Activated B cell treated with CpG ODN at 0.5 μM for 24 hours (primary cell): ENCODE data around the gene PCSK5. TPM values are rescaled to one million over a fixed set of nuclear protein-coding genes. Genes with fewer than 3 reads are reported as not detected.
"Not testable (repeated sequence)": the region's sequence is repeated elsewhere in the genome, so short reads cannot be mapped to it uniquely, and the experiment has no call there.

Source experiments
- ATAC-seq: fragments of 200-7000 bp; cut with Tn5 transposase; one replicate; pipeline ENCODE4 v1.10.0; 2021; ENCODE audit warnings: low read depth, mild to moderate bottlenecking, moderate library complexity
- CTCF ChIA-PET: fragments of 350-600 bp; sonication (Branson Sonifier 250); formaldehyde crosslinking; loops from one replicate; lab custom pipeline; 2021; ENCODE audit warnings: antibody characterized with exemption; lab: Charles Lee
- POLR2A ChIA-PET: fragments of 350-600 bp; sonication (Branson Sonifier 250); formaldehyde crosslinking; loops from one replicate; lab custom pipeline; 2021; ENCODE audit warnings: antibody characterized with exemption; lab: Charles Lee
- DNase-seq: peaks from one replicate; pipeline ENCODE4 v3.0.0; 2022
- H3K27ac Mint-ChIP-seq: one replicate; pipeline ENCODE4 v1.8.0; 2020; ENCODE audit warnings: mixed read lengths
- H3K27me3 Mint-ChIP-seq: one replicate; pipeline ENCODE4 v1.8.0; 2021; ENCODE audit warnings: mixed read lengths
- H3K36me3 Mint-ChIP-seq: one replicate; pipeline ENCODE4 v1.8.0; 2021; ENCODE audit warnings: low read depth, mixed read lengths
- H3K4me1 Mint-ChIP-seq: one replicate; pipeline ENCODE4 v1.8.0; 2021; ENCODE audit warnings: mixed read lengths
- H3K4me3 Mint-ChIP-seq: one replicate; pipeline ENCODE4 v1.8.0; 2020; ENCODE audit warnings: mild to moderate bottlenecking, mixed read lengths
- H3K9me3 Mint-ChIP-seq: one replicate; pipeline ENCODE4 v1.8.0; 2020; ENCODE audit warnings: mixed read lengths
- CTCF ChIP-seq: fragments of 200-600 bp; IDR thresholded peaks from one replicate; pipeline ENCODE4 v1.8.0; 2022; ENCODE audit warnings: antibody characterized with exemption, mild to moderate bottlenecking
- intact Hi-C: fragments of 100-400 bp; cut with micrococcal nuclease; formaldehyde crosslinking; loops from one replicate; pipeline ENCODE4 v1.15.1; 2024
- total RNA-seq: library from RNA; stranded (reverse); gene quantifications from 2 replicates; pipeline ENCODE4 v1.2.3, GENCODE V29; 2022

The PCSK5 gene
- total RNA-seq, 1 donor from 2014 or later = not detected

- no peaks in the 10 kb centered on the region for H3K27me3 Mint-ChIP-seq
- no peak overlapping the region for H3K27ac Mint-ChIP-seq
- intact Hi-C loops = no loop called here
- no peak overlapping the region for H3K4me3 Mint-ChIP-seq
- no peaks in the 10 kb centered on the region for H3K9me3 Mint-ChIP-seq
- no peak for ATAC-seq
- no peaks in the 10 kb centered on the region for H3K36me3 Mint-ChIP-seq
- CTCF ChIA-PET = no interaction called here
- no peaks in the 10 kb centered on the region for H3K4me1 Mint-ChIP-seq
- TF ChIP-seq CTCF = no peak
- no peak for DNase-seq
- POLR2A ChIA-PET = no interaction called here
Observed at GRCh38 chr9:76316069-76316468, 425.6 kb downstream of the PCSK5 start.

- H3K9me3 Mint-ChIP-seq, H3K27ac Mint-ChIP-seq, H3K27me3 Mint-ChIP-seq, H3K36me3 Mint-ChIP-seq, H3K4me1 Mint-ChIP-seq, CTCF ChIA-PET, intact Hi-C loops, H3K4me3 Mint-ChIP-seq, POLR2A ChIA-PET, DNase-seq, ATAC-seq: not testable (repeated sequence)
Observed at GRCh38 chr9:76319466-76319865, 429.0 kb downstream of the PCSK5 start.

GRCh38 chr9:76321195-76321828, 430.8 kb downstream of the PCSK5 start:
- DNase-seq (no peak), ATAC-seq (no peak)
- CTCF ChIA-PET = no interaction called here
- Mint-ChIP-seq H3K4me3 (no peak overlapping the region), H3K4me1 (no peaks in the 10 kb centered on the region), H3K27me3 (peaks cover 4% of the 10 kb centered on the region), H3K27ac (no peak overlapping the region), H3K36me3 (no peaks in the 10 kb centered on the region), H3K9me3 (no peaks in the 10 kb centered on the region)
- no peak for TF ChIP-seq CTCF
- intact Hi-C loops = no loop called here
- POLR2A ChIA-PET = no interaction called here

GRCh38 chr9:76322810-76323209, 432.3 kb downstream of the PCSK5 start:
- intact Hi-C loops = no loop called here
- DNase-seq (no peak), ATAC-seq (no peak)
- no peak overlapping the region for H3K27ac Mint-ChIP-seq
- H3K9me3 Mint-ChIP-seq = no peaks in the 10 kb centered on the region
- no peaks in the 10 kb centered on the region for H3K36me3 Mint-ChIP-seq
- H3K27me3 Mint-ChIP-seq = peaks cover 4% of the 10 kb centered on the region
- H3K4me1 Mint-ChIP-seq = no peaks in the 10 kb centered on the region
- no peak for TF ChIP-seq CTCF
- no peak overlapping the region for H3K4me3 Mint-ChIP-seq
- ChIA-PET CTCF (no interaction called here), POLR2A (no interaction called here)

GRCh38 chr9:76323490-76323889, 433.0 kb downstream of the PCSK5 start:
- intact Hi-C loops = no loop called here
- DNase-seq (no peak), ATAC-seq (no peak)
- H3K27ac Mint-ChIP-seq = no peak overlapping the region
- no peaks in the 10 kb centered on the region for H3K36me3 Mint-ChIP-seq
- H3K4me3 Mint-ChIP-seq = no peak overlapping the region
- ChIA-PET POLR2A (no interaction called here), CTCF (no interaction called here)
- peaks cover 4% of the 10 kb centered on the region for H3K27me3 Mint-ChIP-seq
- H3K4me1 Mint-ChIP-seq = no peaks in the 10 kb centered on the region
- TF ChIP-seq CTCF = no peak
- no peaks in the 10 kb centered on the region for H3K9me3 Mint-ChIP-seq

- ATAC-seq, CTCF ChIA-PET, intact Hi-C loops, H3K4me3 Mint-ChIP-seq, H3K27me3 Mint-ChIP-seq, DNase-seq, H3K27ac Mint-ChIP-seq, H3K36me3 Mint-ChIP-seq, H3K9me3 Mint-ChIP-seq, POLR2A ChIA-PET, H3K4me1 Mint-ChIP-seq: not testable (repeated sequence)
Observed at GRCh38 chr9:76324030-76324429, 433.6 kb downstream of the PCSK5 start.
